OCI-M2 (cell line): Measurements from ENCODE around the gene CYP2W1.
"Not testable (repeated sequence)": the region's sequence is repeated elsewhere in the genome, so short reads cannot be mapped to it uniquely, and the experiment has no call there.

Experiments
- DNase-seq: peaks from one replicate; lab custom pipeline; 2025; ENCODE audit not compliant: unreplicated experiment; lab: John Stamatoyannopoulos, UW

CYP2W1 gene

GRCh38 chr7:949021-949934, 33.7 kb upstream of the CYP2W1 start:
- no peak for DNase-seq

DNA sequence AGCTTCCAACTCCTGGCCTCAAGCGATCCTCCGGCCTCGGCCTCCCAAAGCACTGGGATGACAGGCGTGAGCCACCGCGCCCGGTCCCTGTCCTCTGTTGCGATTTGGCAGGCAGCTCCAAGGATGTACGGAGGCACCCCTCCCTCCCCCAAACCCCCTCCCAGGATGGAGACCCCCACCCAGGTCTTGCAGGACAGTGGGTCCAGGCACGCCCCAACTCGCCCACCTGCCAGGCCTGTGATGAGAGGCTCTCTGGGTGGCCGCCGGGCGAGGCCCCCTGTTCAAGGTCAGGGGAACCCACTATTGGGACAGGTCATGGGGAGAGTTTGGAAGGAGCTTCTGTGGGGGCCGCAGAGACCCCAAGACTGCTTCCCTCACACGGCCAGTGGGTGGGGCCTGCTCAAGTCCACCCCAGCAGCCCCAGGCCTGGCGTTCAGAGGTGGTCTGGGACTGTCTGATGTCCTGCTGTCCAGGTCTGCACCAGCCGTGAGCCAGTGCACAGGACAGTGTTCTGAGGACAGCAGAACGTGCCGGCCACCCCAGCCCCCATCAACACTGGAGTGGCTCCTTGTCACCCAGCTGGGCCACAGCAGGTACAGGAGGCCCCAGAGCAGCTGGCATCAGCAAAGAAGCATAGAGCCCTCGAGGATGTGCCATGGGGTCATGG, 31.0 kb upstream of the CYP2W1 start:
- DNase-seq: no peak

GRCh38 chr7:952548-953441, 30.2 kb upstream of the CYP2W1 start:
- no peak for DNase-seq

DNA sequence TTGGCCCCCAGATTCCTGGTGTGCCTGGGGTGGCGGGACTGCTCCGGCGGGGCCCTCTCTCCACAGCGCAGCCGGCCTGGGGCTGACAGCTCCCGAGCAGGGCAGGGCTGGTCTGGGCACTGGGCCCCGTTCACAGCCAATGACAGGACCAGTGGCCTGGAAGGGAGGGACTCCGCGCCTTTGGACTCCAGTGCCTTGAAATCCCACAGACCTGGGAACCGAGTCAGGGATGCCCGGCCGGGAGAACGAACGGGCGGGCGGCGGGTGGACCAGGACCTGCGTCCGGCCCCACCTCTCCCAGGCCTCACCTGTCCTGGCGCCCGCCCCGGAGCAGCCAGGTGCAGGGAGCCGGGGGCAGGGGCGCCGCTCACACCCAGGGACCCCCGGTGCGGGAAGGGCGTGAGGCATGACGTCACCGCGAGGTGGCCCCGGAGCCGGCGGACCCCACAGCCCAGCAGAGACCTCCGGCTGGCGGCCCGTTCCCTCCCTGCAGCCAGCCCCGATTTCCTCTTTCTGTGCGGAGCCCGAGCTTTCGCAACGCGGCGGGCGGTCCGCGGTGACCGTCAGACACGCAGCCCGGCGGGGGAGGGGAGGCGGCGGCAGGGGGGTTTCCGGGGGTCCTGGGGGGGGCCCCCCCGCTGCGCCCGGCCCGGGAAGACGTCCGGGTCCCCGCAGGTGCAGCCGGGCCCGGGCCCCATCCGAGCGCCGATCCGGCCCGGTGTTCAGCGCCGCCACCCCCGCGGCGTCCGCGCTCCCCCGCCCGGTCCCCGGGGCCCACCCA, 29.2 kb upstream of the CYP2W1 start:
- no peak for DNase-seq

- no peak for DNase-seq
Measured at GRCh38 chr7:954330-955238, 28.4 kb upstream of the CYP2W1 start, which contains the start of gene ADAP1. ADAP1 (minus strand) TSS chr7:954680; CDS start chr7:954477, 203 bp downstream.

DNA sequence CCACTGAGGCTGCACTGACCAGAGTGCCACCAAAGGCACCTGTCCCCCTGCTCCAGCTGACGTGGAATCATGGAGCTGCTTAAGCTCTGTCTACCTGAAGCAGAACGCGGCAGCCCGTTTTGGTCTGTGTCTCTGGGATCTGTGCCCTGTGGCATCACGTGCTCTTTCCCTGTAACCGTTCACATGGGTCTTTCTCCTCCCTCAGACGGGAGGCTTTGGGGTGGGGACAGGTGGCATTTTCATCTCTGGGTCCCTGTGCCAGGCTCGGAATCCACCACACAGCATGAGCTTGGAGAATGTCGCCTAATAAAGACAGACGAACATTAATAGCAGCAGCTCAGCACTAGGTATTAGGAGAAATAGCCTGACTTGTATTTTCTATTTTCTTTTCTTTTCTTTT, 26.9 kb upstream of the CYP2W1 start:
- no peak for DNase-seq

DNA sequence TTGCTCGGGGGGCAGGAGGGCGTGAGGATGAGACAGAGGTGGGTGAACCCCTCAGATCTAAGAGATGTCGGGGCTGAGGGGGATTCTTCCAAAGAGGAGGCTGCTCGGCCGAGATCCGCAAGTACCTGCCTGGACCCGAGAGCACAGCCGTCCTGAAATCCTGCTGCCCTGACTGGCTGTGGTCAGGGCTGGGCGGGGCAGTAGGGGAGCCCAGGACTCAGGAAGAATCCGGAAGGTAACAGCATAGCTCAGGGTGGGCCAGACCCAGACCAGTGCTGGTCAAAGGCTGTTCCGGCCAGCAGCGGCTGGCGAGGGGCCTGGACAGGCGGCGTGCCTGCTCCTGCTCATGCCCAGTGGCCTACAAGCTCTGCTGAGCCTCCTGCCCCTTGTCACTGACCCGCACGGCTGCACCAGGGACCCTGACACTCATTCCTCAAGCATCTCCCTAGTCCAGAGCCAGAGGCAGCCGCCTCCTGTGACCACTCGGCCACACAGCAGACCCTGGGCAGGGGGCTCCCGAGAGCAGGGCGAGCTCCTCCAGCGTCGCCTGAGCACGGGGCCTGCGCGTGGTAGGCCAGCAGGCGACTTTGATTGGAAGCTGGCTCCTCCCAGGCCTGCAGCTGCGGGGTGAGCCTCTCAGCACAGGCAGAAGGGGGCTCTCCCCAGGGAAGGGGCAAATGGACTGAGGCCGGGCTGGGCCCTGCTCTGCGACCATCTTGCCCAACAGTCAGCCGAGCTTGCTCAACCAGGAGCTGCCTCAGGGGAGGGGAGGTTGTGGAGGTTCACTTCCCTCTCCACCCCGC, 25.4 kb upstream of the CYP2W1 start:
- no peak for DNase-seq

GRCh38 chr7:958221-959200, 24.5 kb upstream of the CYP2W1 start:
- no peak for DNase-seq

DNA sequence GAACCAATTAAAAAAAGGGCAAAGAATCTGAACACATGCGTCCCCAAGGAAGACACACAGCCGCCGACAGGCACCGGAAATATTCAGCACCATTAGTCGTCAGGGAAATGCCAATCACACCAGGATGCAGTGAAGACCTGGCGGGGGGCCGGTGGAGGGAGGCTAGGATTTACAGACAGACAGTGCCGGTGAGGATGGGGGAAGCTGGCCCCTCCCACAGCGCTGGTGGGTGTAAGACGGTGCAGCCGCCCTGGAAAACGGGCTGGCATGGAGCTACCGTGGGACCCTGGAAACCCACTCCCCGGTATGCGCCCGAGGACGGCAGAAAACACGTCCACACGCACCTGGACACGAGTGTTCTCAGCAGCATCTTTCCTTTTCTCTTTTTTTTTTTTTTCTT, 23.7 kb upstream of the CYP2W1 start:
- DNase-seq: no peak

DNA sequence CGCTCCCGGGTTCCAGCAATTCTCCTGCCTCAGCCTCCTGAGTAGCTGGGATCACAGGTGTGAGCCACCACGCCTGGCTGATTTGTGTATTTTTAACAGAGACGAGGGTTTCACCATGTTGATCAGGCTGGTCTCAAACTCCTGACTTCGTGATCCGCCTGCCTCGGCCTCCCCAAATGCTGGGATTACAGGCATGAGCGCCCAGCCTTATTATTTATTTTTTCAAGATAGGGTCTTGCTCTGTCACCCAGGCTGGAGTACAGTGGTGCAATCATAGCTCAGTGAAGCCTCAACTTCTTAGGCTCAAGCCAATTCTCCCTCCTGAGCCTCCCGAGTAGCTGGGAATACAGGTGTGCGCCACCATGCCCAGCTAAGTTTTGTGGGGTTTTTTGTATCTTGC, 23.2 kb upstream of the CYP2W1 start:
- DNase-seq: not testable (repeated sequence)

DNA sequence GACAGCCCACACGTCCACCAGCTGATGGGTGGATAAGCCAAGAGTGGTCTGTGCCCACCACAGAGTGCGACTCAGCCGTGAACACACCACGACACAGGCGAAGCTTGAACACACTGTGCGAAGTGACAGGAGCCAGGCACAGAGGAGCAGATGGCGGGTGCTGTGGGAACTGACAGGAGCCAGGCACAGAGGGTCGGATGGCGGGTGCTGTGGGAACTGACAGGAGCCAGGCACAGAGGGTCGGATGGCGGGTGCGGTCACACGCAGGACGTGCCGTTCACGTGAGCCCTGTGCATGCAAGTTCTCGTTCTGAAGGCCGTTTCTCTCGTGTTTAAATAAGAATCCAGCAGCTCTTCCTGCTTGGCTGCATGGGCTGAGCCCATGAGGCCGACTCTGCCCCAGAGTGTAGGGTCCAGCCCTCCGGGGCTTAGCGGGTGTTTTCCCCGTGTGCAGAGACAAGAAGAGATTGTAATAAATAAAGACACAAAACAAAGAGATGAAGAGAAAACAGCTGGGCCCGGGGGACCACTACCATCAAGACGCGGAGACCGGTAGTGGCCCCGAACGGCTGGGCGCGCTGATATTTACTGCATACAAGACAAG, 22.6 kb upstream of the CYP2W1 start:
- no peak for DNase-seq

GRCh38 chr7:960972-961371, 22.0 kb upstream of the CYP2W1 start:
- DNase-seq: not testable (repeated sequence)

- DNase-seq: no peak
Measured at GRCh38 chr7:961546-962400, 21.2 kb upstream of the CYP2W1 start.

DNA sequence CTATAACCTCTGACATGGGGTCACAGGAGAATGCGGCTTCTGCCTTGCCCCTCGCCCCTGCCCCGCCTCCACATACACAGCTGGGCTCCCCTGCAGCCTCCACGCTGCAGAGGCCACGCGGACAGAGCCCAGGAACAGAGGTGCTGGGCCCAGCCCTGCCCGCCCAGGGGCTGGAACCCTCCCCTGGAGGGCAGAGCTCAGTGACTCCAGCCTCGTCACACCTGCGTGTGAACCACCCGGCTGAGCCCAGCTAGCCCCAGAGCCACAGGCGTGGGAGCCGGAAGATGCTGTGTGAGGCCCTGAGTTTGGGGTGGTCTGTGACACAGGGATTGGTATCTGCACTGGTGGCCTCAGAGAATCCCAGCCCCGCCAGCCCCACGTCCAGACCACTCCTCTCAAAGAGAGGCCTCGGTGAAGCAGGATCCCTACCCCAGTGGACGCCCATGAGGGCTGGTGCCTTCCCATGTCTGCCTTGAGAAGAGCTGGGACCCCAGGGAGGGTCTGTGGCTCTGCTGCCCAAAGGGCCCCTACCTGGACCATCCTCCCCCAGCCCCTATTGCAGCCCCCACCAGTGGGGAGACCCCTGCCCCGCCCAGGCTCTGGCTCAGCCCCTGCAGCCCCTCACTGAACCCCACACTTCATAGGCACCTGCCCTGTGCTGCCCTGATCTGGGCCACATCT, 20.4 kb upstream of the CYP2W1 start:
- DNase-seq: no peak

GRCh38 chr7:963236-964078, 19.5 kb upstream of the CYP2W1 start:
- DNase-seq: no peak
